Bronchial epithelial cell (primary cell): ENCODE results near the gene GNAS-AS1. TPM values are rescaled to one million over a fixed set of nuclear protein-coding genes. Genes with fewer than 3 reads are reported as not detected.

Experiments used
- total RNA-seq: library from RNA; depleted of rRNA; stranded (reverse); fragments of >200 nt; gene quantifications from 2 replicates; pipeline ENCODE4 v1.2.1, GENCODE V29; 2014

GNAS-AS1 gene
- total RNA-seq, 1 donor from 2014 or later = 1.3 TPM

Other genes starting within 250 kb of the GNAS-AS1 start
- gene STX16, start 199.6 kb downstream of the GNAS-AS1 start, total RNA-seq = 47.7 and 64.4 TPM in 2 replicates
- gene NPEPL1, start 158.1 kb downstream of the GNAS-AS1 start, total RNA-seq = 23.7 and 24.7 TPM in 2 replicates
- gene GNAS, start 1.8 kb upstream of the GNAS-AS1 start, total RNA-seq = 279 and 385 TPM in 2 replicates
- 27.4 and 32.3 TPM in 2 replicates for gene NELFCD, start 130.4 kb upstream of the GNAS-AS1 start, total RNA-seq
- 73.7 and 87.8 TPM in 2 replicates for gene CTSZ, start 156.4 kb upstream of the GNAS-AS1 start, total RNA-seq
- not detected in 2 replicates for gene TUBB1, start 168.5 kb upstream of the GNAS-AS1 start, total RNA-seq
- 17.1 and 25.3 TPM in 2 replicates for gene ATP5F1E, start 181.4 kb upstream of the GNAS-AS1 start, total RNA-seq
- 160 and 202 TPM in 2 replicates for gene PRELID3B, start 191.9 kb upstream of the GNAS-AS1 start, total RNA-seq